ENCODE results near the gene PRKACA. TPM values are rescaled to one million over a fixed set of nuclear protein-coding genes. Genes with fewer than 3 reads are reported as not detected.
"Not testable (repeated sequence)": the region's sequence is repeated elsewhere in the genome, so short reads cannot be mapped to it uniquely, and the experiment has no call there.

Gene PRKACA
- total and polyA plus RNA-seq, 2 donors: 41.8 to 91.4 TPM

- H3K4me1 ChIP-seq (ENCODE audit: insufficient read depth): no peaks in the 10 kb centered on the region
- no peaks in the 10 kb centered on the region for H3K36me3 ChIP-seq (ENCODE audit: insufficient read depth)
- no peak overlapping the region for H3K4me3 ChIP-seq (ENCODE audit: low read depth, low read length)
- no peak overlapping the region for H3K27ac ChIP-seq (ENCODE audit: low read depth)
- WGBS: 93% methylated on average over 10 of the region's 10 CpGs
- DNase-seq (ENCODE audit: extremely low spot score): no peak
Observed at GRCh38 chr19:14056069-14056666, 61.4 kb downstream of the PRKACA start.

- Histone ChIP-seq H3K4me3 (ENCODE audit: low read depth, low read length) (no peak overlapping the region), H3K36me3 (ENCODE audit: insufficient read depth) (no peaks in the 10 kb centered on the region), H3K4me1 (ENCODE audit: insufficient read depth) (no peaks in the 10 kb centered on the region), H3K27ac (ENCODE audit: low read depth) (no peak overlapping the region)
- 85% methylated on average over 3 of the region's 3 CpGs for WGBS
- DNase-seq (ENCODE audit: extremely low spot score): no peak
Observed at GRCh38 chr19:14055396-14055795, 62.2 kb downstream of the PRKACA start.

GRCh38 chr19:14054721-14055120, 62.8 kb downstream of the PRKACA start:
- 69% methylated on average over 11 of the region's 11 CpGs for WGBS
- no peaks in the 10 kb centered on the region for H3K36me3 ChIP-seq (ENCODE audit: insufficient read depth)
- H3K27ac ChIP-seq (ENCODE audit: low read depth): no peak overlapping the region
- no peak for DNase-seq (ENCODE audit: extremely low spot score)
- H3K4me1 ChIP-seq (ENCODE audit: insufficient read depth): no peaks in the 10 kb centered on the region
- no peak overlapping the region for H3K4me3 ChIP-seq (ENCODE audit: low read depth, low read length)

- Histone ChIP-seq H3K4me3 (ENCODE audit: low read depth, low read length) (no peak overlapping the region), H3K27ac (ENCODE audit: low read depth) (no peak overlapping the region), H3K4me1 (ENCODE audit: insufficient read depth) (no peaks in the 10 kb centered on the region), H3K36me3 (ENCODE audit: insufficient read depth) (no peaks in the 10 kb centered on the region)
- WGBS: 76% methylated on average over 6 of the region's 6 CpGs
- no peak for DNase-seq (ENCODE audit: extremely low spot score)
Observed at GRCh38 chr19:14054099-14054498, 63.5 kb downstream of the PRKACA start.

- DNase-seq (ENCODE audit: extremely low spot score): no peak
- WGBS: 95% methylated on average over 11 of the region's 11 CpGs
- H3K27ac ChIP-seq (ENCODE audit: low read depth): no peak overlapping the region
- H3K4me3 ChIP-seq (ENCODE audit: low read depth, low read length): no peak overlapping the region
- H3K36me3 ChIP-seq (ENCODE audit: insufficient read depth): no peaks in the 10 kb centered on the region
- H3K4me1 ChIP-seq (ENCODE audit: insufficient read depth): no peaks in the 10 kb centered on the region
Observed at GRCh38 chr19:14053500-14053899, 64.1 kb downstream of the PRKACA start.

- H3K4me3 ChIP-seq (ENCODE audit: low read depth, low read length): no peak overlapping the region
- DNase-seq (ENCODE audit: extremely low spot score): no peak
- H3K4me1 ChIP-seq (ENCODE audit: insufficient read depth): no peaks in the 10 kb centered on the region
- no peak overlapping the region for H3K27ac ChIP-seq (ENCODE audit: low read depth)
- no peaks in the 10 kb centered on the region for H3K36me3 ChIP-seq (ENCODE audit: insufficient read depth)
- 95% methylated on average over 3 of the region's 3 CpGs for WGBS
Observed at GRCh38 chr19:14053032-14053431, 64.5 kb downstream of the PRKACA start.

GRCh38 chr19:14052470-14052869, 65.1 kb downstream of the PRKACA start:
- 88% methylated on average over 6 of the region's 6 CpGs for WGBS
- Histone ChIP-seq H3K4me1 (ENCODE audit: insufficient read depth) (no peaks in the 10 kb centered on the region), H3K27ac (ENCODE audit: low read depth) (no peak overlapping the region), H3K4me3 (ENCODE audit: low read depth, low read length) (no peak overlapping the region), H3K36me3 (ENCODE audit: insufficient read depth) (no peaks in the 10 kb centered on the region)
- no peak for DNase-seq (ENCODE audit: extremely low spot score)

GRCh38 chr19:14051980-14052379, 65.6 kb downstream of the PRKACA start:
- 80% methylated on average over 9 of the region's 9 CpGs for WGBS
- H3K36me3 ChIP-seq (ENCODE audit: insufficient read depth): no peaks in the 10 kb centered on the region
- H3K4me3 ChIP-seq (ENCODE audit: low read depth, low read length): no peak overlapping the region
- H3K27ac ChIP-seq (ENCODE audit: low read depth): no peak overlapping the region
- no peaks in the 10 kb centered on the region for H3K4me1 ChIP-seq (ENCODE audit: insufficient read depth)
- no peak for DNase-seq (ENCODE audit: extremely low spot score)

GRCh38 chr19:14050961-14051360, 66.6 kb downstream of the PRKACA start:
- not testable (repeated sequence) for H3K4me3 ChIP-seq (ENCODE audit: low read depth, low read length); H3K36me3 ChIP-seq (ENCODE audit: insufficient read depth); H3K27ac ChIP-seq (ENCODE audit: low read depth); DNase-seq (ENCODE audit: extremely low spot score); H3K4me1 ChIP-seq (ENCODE audit: insufficient read depth)
- WGBS: 92% methylated on average over 11 of the region's 11 CpGs

GRCh38 chr19:14050512-14050911, 67.0 kb downstream of the PRKACA start:
- H3K4me3 ChIP-seq (ENCODE audit: low read depth, low read length): no peak overlapping the region
- no peak overlapping the region for H3K27ac ChIP-seq (ENCODE audit: low read depth)
- no peak for DNase-seq (ENCODE audit: extremely low spot score)
- no peaks in the 10 kb centered on the region for H3K36me3 ChIP-seq (ENCODE audit: insufficient read depth)
- H3K4me1 ChIP-seq (ENCODE audit: insufficient read depth): no peaks in the 10 kb centered on the region
- WGBS: 98% methylated on average over 4 of the region's 4 CpGs

GRCh38 chr19:14048443-14049153, 69.0 kb downstream of the PRKACA start:
- no peaks in the 10 kb centered on the region for H3K36me3 ChIP-seq (ENCODE audit: insufficient read depth)
- no peak for DNase-seq (ENCODE audit: extremely low spot score)
- 86% methylated on average over 8 of the region's 8 CpGs for WGBS
- no peak overlapping the region for H3K27ac ChIP-seq (ENCODE audit: low read depth)
- no peaks in the 10 kb centered on the region for H3K4me1 ChIP-seq (ENCODE audit: insufficient read depth)
- no peak overlapping the region for H3K4me3 ChIP-seq (ENCODE audit: low read depth, low read length)

GRCh38 chr19:14047866-14048265, 69.7 kb downstream of the PRKACA start:
- not testable (repeated sequence) for H3K27ac ChIP-seq (ENCODE audit: low read depth); H3K4me1 ChIP-seq (ENCODE audit: insufficient read depth); H3K36me3 ChIP-seq (ENCODE audit: insufficient read depth); DNase-seq (ENCODE audit: extremely low spot score); H3K4me3 ChIP-seq (ENCODE audit: low read depth, low read length)
- 99% methylated on average over 10 of the region's 10 CpGs for WGBS

GRCh38 chr19:14042659-14043608, 74.6 kb downstream of the PRKACA start:
- not testable (repeated sequence) for H3K4me3 ChIP-seq (ENCODE audit: low read depth, low read length); DNase-seq (ENCODE audit: extremely low spot score); H3K27ac ChIP-seq (ENCODE audit: low read depth); H3K4me1 ChIP-seq (ENCODE audit: insufficient read depth); H3K36me3 ChIP-seq (ENCODE audit: insufficient read depth)
- WGBS: 54% methylated on average over 19 of the region's 19 CpGs
